GM10248 (cell line): Measurements from ENCODE around the gene EGR1.

Experiments used
- CTCF ChIA-PET: fragments of 300-600 bp; sonication (Branson Sonifier 250); formaldehyde crosslinking; extraction: SDS; loops from one replicate; lab custom pipeline; 2021; ENCODE audit warnings: antibody characterized with exemption; lab: Yijun Ruan, JAX
- POLR2A ChIA-PET: fragments of 350-650 bp; sonication (Branson Sonifier 250); formaldehyde crosslinking; extraction: SDS; loops from one replicate; lab custom pipeline; 2020; ENCODE audit warnings: antibody characterized with exemption; lab: Yijun Ruan, JAX
- DNase-seq: peaks from one replicate; pipeline ENCODE4 v3.0.0; 2012; ENCODE audit errors: extremely low spot score
- TF ChIP-seq, protein P1 (sequence below): IDR thresholded peaks from 2 replicates; pipeline ENCODE4 v1.5.1; 2012; ENCODE audit warnings: mild to moderate bottlenecking, low read depth; ENCODE audit errors: extremely low read depth, missing control alignments, control extremely low read depth

The EGR1 gene

GRCh38 chr5:138491669-138492559 is 26.6 kb downstream of the EGR1 start:
- DNase-seq = peak; percentile 96
- TF ChIP-seq, protein P1, sequence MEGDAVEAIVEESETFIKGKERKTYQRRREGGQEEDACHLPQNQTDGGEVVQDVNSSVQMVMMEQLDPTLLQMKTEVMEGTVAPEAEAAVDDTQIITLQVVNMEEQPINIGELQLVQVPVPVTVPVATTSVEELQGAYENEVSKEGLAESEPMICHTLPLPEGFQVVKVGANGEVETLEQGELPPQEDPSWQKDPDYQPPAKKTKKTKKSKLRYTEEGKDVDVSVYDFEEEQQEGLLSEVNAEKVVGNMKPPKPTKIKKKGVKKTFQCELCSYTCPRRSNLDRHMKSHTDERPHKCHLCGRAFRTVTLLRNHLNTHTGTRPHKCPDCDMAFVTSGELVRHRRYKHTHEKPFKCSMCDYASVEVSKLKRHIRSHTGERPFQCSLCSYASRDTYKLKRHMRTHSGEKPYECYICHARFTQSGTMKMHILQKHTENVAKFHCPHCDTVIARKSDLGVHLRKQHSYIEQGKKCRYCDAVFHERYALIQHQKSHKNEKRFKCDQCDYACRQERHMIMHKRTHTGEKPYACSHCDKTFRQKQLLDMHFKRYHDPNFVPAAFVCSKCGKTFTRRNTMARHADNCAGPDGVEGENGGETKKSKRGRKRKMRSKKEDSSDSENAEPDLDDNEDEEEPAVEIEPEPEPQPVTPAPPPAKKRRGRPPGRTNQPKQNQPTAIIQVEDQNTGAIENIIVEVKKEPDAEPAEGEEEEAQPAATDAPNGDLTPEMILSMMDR = no peak
- ChIA-PET POLR2A (no interaction called here), CTCF (interaction anchor here (0.7 to 3.7 kb wide), 4 partner anchors 11 to 44 kb away, joined by 3 to 25 read pairs (median 6); partner anchors contain the start of gene EGR1)

GRCh38 chr5:138492560-138493045 is 27.3 kb downstream of the EGR1 start:
- POLR2A ChIA-PET = interaction anchor here (0.7 kb wide), 1 partner anchor 784 kb away, joined by 10 read pairs; no protein-coding TSS in a partner anchor
- CTCF ChIA-PET = interaction anchor here (0.7 to 3.7 kb wide), 5 partner anchors 11 to 44 kb away, joined by 3 to 25 read pairs (median 5); partner anchors contain the start of gene EGR1
- TF ChIP-seq, protein P1 = no peak
- no peak for DNase-seq

- DNase-seq = no peak
- TF ChIP-seq, protein P1 = no peak
- ChIA-PET CTCF (interaction anchor here (0.8 to 3.7 kb wide), 3 partner anchors 8 to 41 kb away, joined by 3 to 25 read pairs (median 3); no protein-coding TSS in a partner anchor), POLR2A (no interaction called here)
Observed at GRCh38 chr5:138495351-138495750, 30.1 kb downstream of the EGR1 start.

DNA sequence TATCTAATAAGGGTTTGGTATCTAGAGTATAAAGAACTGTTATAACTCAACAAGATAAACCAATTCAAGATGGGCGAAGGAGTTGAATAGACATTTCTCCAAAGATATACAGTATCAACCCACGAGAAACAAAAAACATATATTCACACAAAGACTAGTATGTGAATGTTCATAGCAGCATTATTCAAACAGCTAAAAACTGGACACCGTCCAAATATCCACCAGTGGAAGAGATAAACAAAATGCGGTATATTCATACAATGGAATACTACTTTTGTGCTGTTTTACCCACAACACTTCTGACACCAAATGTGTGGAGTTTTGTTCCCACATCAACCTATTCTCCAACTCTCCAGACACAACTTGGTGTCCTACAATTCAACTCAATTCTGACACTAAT is 33.1 kb downstream of the EGR1 start:
- no peak for DNase-seq
- ChIA-PET POLR2A (interaction anchor here (0.5 to 1.4 kb wide), 2 partner anchors 33 to 277 kb away, joined by 4 to 5 read pairs; partner anchors contain the start of gene EGR1), CTCF (interaction anchor here (0.9 to 2.6 kb wide), 5 partner anchors 18 to 49 kb away, joined by 3 to 11 read pairs (median 3); partner anchors contain the start of gene EGR1)
- TF ChIP-seq, protein P1 = no peak

DNA sequence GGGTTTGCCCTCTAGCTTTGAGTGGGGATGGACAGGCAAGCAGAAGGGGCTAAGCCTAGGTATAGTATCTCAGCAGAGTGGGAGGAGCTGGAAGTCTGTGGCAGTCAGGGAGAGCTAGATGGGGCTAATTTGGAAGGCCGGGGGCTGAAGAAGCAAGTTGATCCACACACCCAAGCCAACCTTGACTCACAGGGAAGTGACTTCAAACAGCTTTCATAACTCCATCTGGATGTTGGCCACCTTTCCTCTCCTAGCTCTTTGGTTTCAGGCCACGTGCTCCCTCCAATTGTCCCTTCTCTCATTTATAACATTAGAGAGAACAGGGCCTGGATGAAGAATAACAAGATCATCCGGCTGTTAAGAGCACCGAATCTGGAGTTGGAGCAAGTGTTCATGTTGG is 36.8 kb downstream of the EGR1 start:
- TF ChIP-seq, protein P1 = no peak
- ChIA-PET POLR2A (interaction anchor here (1.4 kb wide), 1 partner anchor 25 kb away, joined by 3 read pairs; no protein-coding TSS in a partner anchor), CTCF (interaction anchor here (0.8 to 4.9 kb wide), 14 partner anchors 8 to 322 kb away, joined by 3 to 115 read pairs (median 10); no protein-coding TSS in a partner anchor)
- DNase-seq = no peak

DNA sequence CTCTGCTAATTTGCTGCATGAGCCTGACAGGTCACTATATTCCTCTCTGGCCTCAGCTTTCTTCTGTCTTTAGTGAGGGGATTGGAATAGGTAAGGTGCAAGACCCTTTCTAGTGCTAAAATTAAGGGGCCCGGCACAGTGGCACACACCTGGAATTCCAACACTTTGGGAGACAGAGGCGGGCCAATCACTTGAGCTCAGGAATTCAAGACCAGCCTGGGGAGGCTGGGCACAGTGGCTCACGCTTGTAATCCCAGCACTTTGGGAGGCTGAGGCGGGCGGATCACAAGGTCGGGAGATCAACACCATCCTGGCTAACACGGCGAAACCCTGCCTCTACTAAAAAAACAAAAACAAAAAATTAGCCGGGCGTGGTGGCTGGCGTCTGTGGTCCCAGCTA is 37.2 kb downstream of the EGR1 start:
- ChIA-PET POLR2A (interaction anchor here (0.8 to 1.7 kb wide), 3 partner anchors 25 to 54 kb away, joined by 3 to 9 read pairs (median 3); partner anchors contain the start of gene EGR1), CTCF (interaction anchor here (0.8 to 4.9 kb wide), 23 partner anchors 9 to 425 kb away, joined by 3 to 115 read pairs (median 9); partner anchors contain the start of genes EGR1 and ETF1)
- TF ChIP-seq, protein P1 = no peak
- no peak for DNase-seq
